MG63 (cell line): ENCODE results near the gene ZNF423. TPM values are rescaled to one million over a fixed set of nuclear protein-coding genes. Genes with fewer than 3 reads are reported as not detected.
A peak's percentile ranks its signal among the peaks of the same experiment; 100 is the strongest.

ENCODE experiments used
- DNase-seq: peaks from one replicate; pipeline ENCODE4 v3.0.0-alpha.2; 2020
- H3K27me3 ChIP-seq: fragments of 250-450 bp; sonication (Bioruptor Pico); 2 replicates; pipeline ENCODE4 v1.5.1; 2020; ENCODE audit warnings: mild to moderate bottlenecking, moderate library complexity
- H3K36me3 ChIP-seq: fragments of 250-450 bp; sonication (Bioruptor Pico); 2 replicates; pipeline ENCODE4 v1.5.1; 2020; ENCODE audit warnings: mild to moderate bottlenecking, moderate library complexity
- H3K4me3 ChIP-seq: fragments of 250-450 bp; sonication (Bioruptor Pico); 2 replicates; pipeline ENCODE4 v1.5.1; 2020; ENCODE audit warnings: mild to moderate bottlenecking, moderate library complexity
- H3K9me3 ChIP-seq: fragments of 250-450 bp; sonication (Bioruptor Pico); 2 replicates; pipeline ENCODE4 v1.5.1; 2020; ENCODE audit warnings: mild to moderate bottlenecking, moderate library complexity
- total RNA-seq: library from RNA; depleted of rRNA; stranded (reverse); fragments of >200 nt; shearing (Covaris generic); gene quantifications from 2 replicates; pipeline ENCODE4 v1.2.3, GENCODE V29; 2014; ENCODE audit warnings: low replicate concordance

Gene ZNF423
- total RNA-seq, 1 experiment from 2014 or later = 0.07 TPM

- Histone ChIP-seq H3K36me3 (no peaks in the 10 kb centered on the region), H3K27me3 (no peaks in the 10 kb centered on the region), H3K9me3 (no peaks in the 10 kb centered on the region), H3K4me3 (no peak overlapping the region)
- peak; percentile 33 for DNase-seq
Measured at GRCh38 chr16:49620158-49620868, 235.6 kb downstream of the ZNF423 start.

GRCh38 chr16:49619811-49620157, 236.1 kb downstream of the ZNF423 start:
- H3K4me3 ChIP-seq = no peak overlapping the region

GRCh38 chr16:49618955-49619354, 237.0 kb downstream of the ZNF423 start:
- Histone ChIP-seq H3K36me3 (no peaks in the 10 kb centered on the region), H3K4me3 (no peak overlapping the region), H3K9me3 (no peaks in the 10 kb centered on the region), H3K27me3 (no peaks in the 10 kb centered on the region)
- no peak for DNase-seq

More at GRCh38 chr16:49619811-49620157, 236.1 kb downstream of the ZNF423 start:
- Histone ChIP-seq H3K36me3 (no peaks in the 10 kb centered on the region), H3K9me3 (no peaks in the 10 kb centered on the region), H3K27me3 (no peaks in the 10 kb centered on the region)
- no peak for DNase-seq

- no peak for DNase-seq
- no peaks in the 10 kb centered on the region for H3K27me3 ChIP-seq
- no peaks in the 10 kb centered on the region for H3K9me3 ChIP-seq
- H3K4me3 ChIP-seq = no peak overlapping the region
- no peaks in the 10 kb centered on the region for H3K36me3 ChIP-seq
Measured at GRCh38 chr16:49617710-49618330, 238.1 kb downstream of the ZNF423 start.

- Histone ChIP-seq H3K4me3 (no peak overlapping the region), H3K27me3 (no peaks in the 10 kb centered on the region), H3K9me3 (no peaks in the 10 kb centered on the region), H3K36me3 (no peaks in the 10 kb centered on the region)
- no peak for DNase-seq
Measured at GRCh38 chr16:49617016-49617629, 238.8 kb downstream of the ZNF423 start.

- DNase-seq = no peak
- H3K4me3 ChIP-seq = no peak overlapping the region
Measured at GRCh38 chr16:49615576-49615975, 240.3 kb downstream of the ZNF423 start.

GRCh38 chr16:49610983-49611382, 244.9 kb downstream of the ZNF423 start:
- Histone ChIP-seq H3K36me3 (no peaks in the 10 kb centered on the region), H3K27me3 (no peaks in the 10 kb centered on the region), H3K4me3 (no peak overlapping the region), H3K9me3 (no peaks in the 10 kb centered on the region)
- no peak for DNase-seq

More at GRCh38 chr16:49615576-49615975, 240.3 kb downstream of the ZNF423 start:
- Histone ChIP-seq H3K27me3 (no peaks in the 10 kb centered on the region), H3K36me3 (no peaks in the 10 kb centered on the region), H3K9me3 (no peaks in the 10 kb centered on the region)

GRCh38 chr16:49608779-49609178, 247.1 kb downstream of the ZNF423 start:
- no peaks in the 10 kb centered on the region for H3K27me3 ChIP-seq
- H3K9me3 ChIP-seq = no peaks in the 10 kb centered on the region
- no peak for DNase-seq
- no peak overlapping the region for H3K4me3 ChIP-seq
- H3K36me3 ChIP-seq = no peaks in the 10 kb centered on the region

GRCh38 chr16:49608098-49608497, 247.8 kb downstream of the ZNF423 start:
- H3K36me3 ChIP-seq = no peaks in the 10 kb centered on the region
- no peaks in the 10 kb centered on the region for H3K9me3 ChIP-seq
- no peak overlapping the region for H3K4me3 ChIP-seq
- no peaks in the 10 kb centered on the region for H3K27me3 ChIP-seq
- DNase-seq = no peak

- Histone ChIP-seq H3K4me3 (no peak overlapping the region), H3K27me3 (no peaks in the 10 kb centered on the region), H3K9me3 (no peaks in the 10 kb centered on the region), H3K36me3 (no peaks in the 10 kb centered on the region)
- no peak for DNase-seq
Measured at GRCh38 chr16:49605536-49606254, 250.2 kb downstream of the ZNF423 start.

GRCh38 chr16:49604602-49605001, 251.3 kb downstream of the ZNF423 start:
- no peak for DNase-seq
- Histone ChIP-seq H3K4me3 (no peak overlapping the region), H3K36me3 (no peaks in the 10 kb centered on the region), H3K27me3 (no peaks in the 10 kb centered on the region), H3K9me3 (no peaks in the 10 kb centered on the region)

GRCh38 chr16:49603956-49604355, 252.0 kb downstream of the ZNF423 start:
- Histone ChIP-seq H3K27me3 (no peaks in the 10 kb centered on the region), H3K4me3 (no peak overlapping the region), H3K36me3 (no peaks in the 10 kb centered on the region), H3K9me3 (no peaks in the 10 kb centered on the region)
- no peak for DNase-seq

GRCh38 chr16:49602976-49603310, 253.0 kb downstream of the ZNF423 start:
- Histone ChIP-seq H3K4me3 (no peak overlapping the region), H3K27me3 (no peaks in the 10 kb centered on the region), H3K36me3 (no peaks in the 10 kb centered on the region), H3K9me3 (no peaks in the 10 kb centered on the region)
- no peak for DNase-seq

- DNase-seq = no peak
- Histone ChIP-seq H3K4me3 (no peak overlapping the region), H3K27me3 (no peaks in the 10 kb centered on the region), H3K36me3 (no peaks in the 10 kb centered on the region), H3K9me3 (no peaks in the 10 kb centered on the region)
Measured at GRCh38 chr16:49602201-49602975, 253.5 kb downstream of the ZNF423 start.

- no peak for DNase-seq
- H3K9me3 ChIP-seq = no peaks in the 10 kb centered on the region
- no peak overlapping the region for H3K4me3 ChIP-seq
- no peaks in the 10 kb centered on the region for H3K36me3 ChIP-seq
- no peaks in the 10 kb centered on the region for H3K27me3 ChIP-seq
Measured at GRCh38 chr16:49601576-49601975, 254.3 kb downstream of the ZNF423 start.

GRCh38 chr16:49600976-49601375, 254.9 kb downstream of the ZNF423 start:
- Histone ChIP-seq H3K4me3 (no peak overlapping the region), H3K9me3 (no peaks in the 10 kb centered on the region), H3K36me3 (no peaks in the 10 kb centered on the region), H3K27me3 (no peaks in the 10 kb centered on the region)
- DNase-seq = no peak

GRCh38 chr16:49600536-49600935, 255.4 kb downstream of the ZNF423 start:
- no peaks in the 10 kb centered on the region for H3K27me3 ChIP-seq
- H3K36me3 ChIP-seq = no peaks in the 10 kb centered on the region
- no peak for DNase-seq
- no peak overlapping the region for H3K4me3 ChIP-seq
- no peaks in the 10 kb centered on the region for H3K9me3 ChIP-seq
